CD14-positive monocyte (primary cell): ENCODE data around the gene UGT1A3. TPM values are rescaled to one million over a fixed set of nuclear protein-coding genes. Genes with fewer than 3 reads are reported as not detected.

Source experiments
- DNase-seq, 3 donors: peaks; one replicate each; pipeline ENCODE4 v3.0.0-alpha.2; 2011 to 2022
- H2AFZ ChIP-seq: 2 replicates; pipeline ENCODE4 v1.6.0; 2012; ENCODE audit warnings: mild to moderate bottlenecking, low read depth, low read length, inconsistent platforms; ENCODE audit not compliant: insufficient read depth, poor library complexity, severe bottlenecking
- H3K27ac ChIP-seq, 2 donors: 1 replicate in 1 of 2; 2 replicates in 1 of 2; pipeline ENCODE4 v1.5.1; 2012 to 2013; ENCODE audit warnings: low read length in 2 of 2, control low read depth in 1 of 2, inconsistent platforms in 1 of 2, low read depth in 1 of 2, mild to moderate bottlenecking in 1 of 2
- H3K27me3 ChIP-seq, 2 donors: one replicate each; pipeline versions ENCODE4 v1.6.0 to v1.6.1; 2011 to 2013; ENCODE audit warnings: low read length in 2 of 2; ENCODE audit not compliant: control insufficient read depth in 2 of 2, insufficient read depth in 2 of 2
- H3K36me3 ChIP-seq, 2 donors: replicated peaks in 1 of 2; 1 replicate in 1 of 2; 2 replicates in 1 of 2; pipeline versions ENCODE4 v1.5.1 to v1.6.1; 2012 to 2013; ENCODE audit warnings: low read length in 2 of 2, control low read depth in 1 of 2, inconsistent platforms in 1 of 2, mild to moderate bottlenecking in 1 of 2; ENCODE audit not compliant: insufficient read depth in 2 of 2, control insufficient read depth in 1 of 2
- H3K4me1 ChIP-seq, 2 donors: 1 replicate in 1 of 2; 2 replicates in 1 of 2; pipeline versions ENCODE4 v1.5.1 to v1.6.1; 2012 to 2013; ENCODE audit warnings: low read length in 2 of 2, control low read depth in 1 of 2, inconsistent platforms in 1 of 2, mild to moderate bottlenecking in 1 of 2, moderate library complexity in 1 of 2; ENCODE audit not compliant: insufficient read depth in 2 of 2, control insufficient read depth in 1 of 2
- H3K4me2 ChIP-seq: replicated peaks from 2 replicates; pipeline ENCODE3; 2012; ENCODE audit warnings: low read length, moderate library complexity, mild to moderate bottlenecking; ENCODE audit not compliant: poor library complexity, severe bottlenecking; ENCODE audit errors: extremely low read depth
- H3K4me3 ChIP-seq, 3 experiments: fragments of 200-600 bp in 1 of 3; sonication (generic) in 1 of 3; replicated peaks in 1 of 3; 1 replicate in 2 of 3; 2 replicates in 1 of 3; pipeline ENCODE4 v1.5.1; 2011 to 2013; ENCODE audit warnings: low read length in 3 of 3, mild to moderate bottlenecking in 3 of 3, control low read depth in 2 of 3, low read depth in 2 of 3, inconsistent platforms in 1 of 3, moderate library complexity in 1 of 3
- H3K79me2 ChIP-seq: 2 replicates; pipeline ENCODE4 v1.6.0; 2012; ENCODE audit warnings: mild to moderate bottlenecking, control low read depth, inconsistent platforms, low read length, moderate library complexity; ENCODE audit not compliant: insufficient read depth
- H3K9ac ChIP-seq: 2 replicates; pipeline ENCODE4 v1.6.0; 2017; ENCODE audit warnings: low read length, mild to moderate bottlenecking; ENCODE audit not compliant: insufficient read depth, poor library complexity, severe bottlenecking
- H3K9me3 ChIP-seq, 2 donors: replicated peaks in 1 of 2; 1 replicate in 1 of 2; 2 replicates in 1 of 2; pipeline versions ENCODE4 v1.5.1 to v1.6.1; 2012 to 2013; ENCODE audit warnings: low read length in 2 of 2, control low read depth in 1 of 2; ENCODE audit not compliant: control insufficient read depth in 1 of 2, insufficient read depth in 1 of 2
- H4K20me1 ChIP-seq: 2 replicates; pipeline ENCODE4 v1.6.0; 2012; ENCODE audit warnings: mild to moderate bottlenecking, low read length, control low read depth, moderate library complexity; ENCODE audit not compliant: insufficient read depth
- H3K27ac Mint-ChIP-seq, 7 donors: one replicate each; pipeline ENCODE4 v1.8.0; 2020; ENCODE audit warnings: mild to moderate bottlenecking in 7 of 7, mixed read lengths in 7 of 7, moderate library complexity in 6 of 7, inconsistent platforms in 2 of 7
- H3K27me3 Mint-ChIP-seq, 3 donors: one replicate each; pipeline ENCODE4 v1.8.0; 2021 to 2022; ENCODE audit warnings: low read depth in 3 of 3, mild to moderate bottlenecking in 3 of 3, mixed read lengths in 3 of 3, moderate library complexity in 3 of 3, inconsistent platforms in 1 of 3
- H3K36me3 Mint-ChIP-seq, 2 donors: one replicate each; pipeline ENCODE4 v1.8.0; 2020; ENCODE audit warnings: mixed read lengths in 2 of 2, inconsistent platforms in 1 of 2, mild to moderate bottlenecking in 1 of 2
- H3K4me1 Mint-ChIP-seq: one replicate; pipeline ENCODE4 v1.8.0; 2020; ENCODE audit warnings: mild to moderate bottlenecking, mixed read lengths
- H3K4me3 Mint-ChIP-seq, 2 donors: one replicate each; pipeline ENCODE4 v1.8.0; 2020; ENCODE audit warnings: mild to moderate bottlenecking in 2 of 2, mixed read lengths in 2 of 2, moderate library complexity in 1 of 2
- H3K9me3 Mint-ChIP-seq, 7 donors: one replicate each; pipeline ENCODE4 v1.8.0; 2020 to 2022; ENCODE audit warnings: mixed read lengths in 7 of 7, mild to moderate bottlenecking in 6 of 7, moderate library complexity in 6 of 7, inconsistent platforms in 2 of 7
- WGBS: methylation state at CpG from one replicate; pipeline ENCODE4 v1.1.5; 2013; ENCODE audit warnings: missing lambda C conversion rate; ENCODE audit not compliant: insufficient coverage; 5-methylcytosine and 5-hydroxymethylcytosine counted together
- intact Hi-C, 2 donors: fragments of 100-400 bp; cut with micrococcal nuclease; formaldehyde crosslinking; loops; one replicate each; pipeline versions ENCODE4 v1.15.0 to v1.15.1; 2023
- polyA plus RNA-seq, 3 donors: library from polyadenylated mRNA; depleted of rRNA in 1 of 3; unstranded in 2 of 3; stranded (reverse) in 1 of 3; fragments of 300-500 nt in 2 of 3; fragments of >200 nt in 1 of 3; fragmentation: Illumina TruSeq in 2 of 3; gene quantifications; 1 replicate in 2 of 3; 2 replicates in 1 of 3; pipeline ENCODE4 v1.2.3, GENCODE V29; 2012 to 2021
- TF ChIP-seq, protein P1 (sequence below): fragments of 200-600 bp; IDR thresholded peaks from one replicate; pipeline ENCODE4 v1.8.0; 2022; ENCODE audit warnings: antibody characterized with exemption, mild to moderate bottlenecking

The UGT1A3 gene
- polyA plus RNA-seq, 3 donors, result not detected

DNA sequence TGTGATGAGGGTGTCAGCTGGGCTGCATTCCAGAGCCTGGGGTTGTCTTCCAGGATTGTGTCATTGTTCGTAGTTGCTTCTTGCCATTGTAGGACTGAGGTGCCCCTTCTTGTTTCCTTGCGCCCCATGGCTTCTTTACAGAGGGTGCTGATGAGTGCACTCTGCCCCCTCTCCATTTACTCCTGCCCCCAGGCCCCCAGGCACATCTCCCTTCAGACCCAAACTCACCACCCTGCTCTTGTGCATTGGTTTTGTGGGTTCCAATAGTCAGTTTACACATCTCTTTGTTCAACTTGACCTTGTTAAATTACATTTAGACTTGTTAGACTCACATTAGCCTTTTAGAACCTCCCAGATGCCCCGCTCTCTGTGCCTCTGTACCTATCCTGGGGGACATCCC, 92.4 kb downstream of the UGT1A3 start:
- Mint-ChIP-seq H3K4me3 (no peak overlapping the region), H3K4me1 (peaks cover 7% of the 10 kb centered on the region), H3K27ac (no peak overlapping the region), H3K9me3 (peaks cover 0 to 3% (median 0%) of the 10 kb centered on the region in 7 donors), H3K27me3 (peaks cover 2 to 6% (median 2%) of the 10 kb centered on the region in 3 donors), H3K36me3 (no peaks in the 10 kb centered on the region)
- no peak for DNase-seq
- H3K79me2 ChIP-seq, result no peaks in the 10 kb centered on the region
- WGBS, result 83% methylated on average over 1 of the region's 3 CpGs
- H3K27me3 ChIP-seq, result no peaks in the 10 kb centered on the region
- TF ChIP-seq, protein P1, sequence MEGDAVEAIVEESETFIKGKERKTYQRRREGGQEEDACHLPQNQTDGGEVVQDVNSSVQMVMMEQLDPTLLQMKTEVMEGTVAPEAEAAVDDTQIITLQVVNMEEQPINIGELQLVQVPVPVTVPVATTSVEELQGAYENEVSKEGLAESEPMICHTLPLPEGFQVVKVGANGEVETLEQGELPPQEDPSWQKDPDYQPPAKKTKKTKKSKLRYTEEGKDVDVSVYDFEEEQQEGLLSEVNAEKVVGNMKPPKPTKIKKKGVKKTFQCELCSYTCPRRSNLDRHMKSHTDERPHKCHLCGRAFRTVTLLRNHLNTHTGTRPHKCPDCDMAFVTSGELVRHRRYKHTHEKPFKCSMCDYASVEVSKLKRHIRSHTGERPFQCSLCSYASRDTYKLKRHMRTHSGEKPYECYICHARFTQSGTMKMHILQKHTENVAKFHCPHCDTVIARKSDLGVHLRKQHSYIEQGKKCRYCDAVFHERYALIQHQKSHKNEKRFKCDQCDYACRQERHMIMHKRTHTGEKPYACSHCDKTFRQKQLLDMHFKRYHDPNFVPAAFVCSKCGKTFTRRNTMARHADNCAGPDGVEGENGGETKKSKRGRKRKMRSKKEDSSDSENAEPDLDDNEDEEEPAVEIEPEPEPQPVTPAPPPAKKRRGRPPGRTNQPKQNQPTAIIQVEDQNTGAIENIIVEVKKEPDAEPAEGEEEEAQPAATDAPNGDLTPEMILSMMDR, result no peak
- H3K27ac ChIP-seq, result no peak overlapping the region
- peaks cover 4 to 8% of the 10 kb centered on the region in 2 donors for H3K4me1 ChIP-seq
- H3K9ac ChIP-seq, result no peak overlapping the region
- H3K36me3 ChIP-seq, result no peaks in the 10 kb centered on the region
- H3K9me3 ChIP-seq, result no peaks in the 10 kb centered on the region
- no peak overlapping the region for H3K4me3 ChIP-seq
- no peak overlapping the region for H2AFZ ChIP-seq
- no peak overlapping the region for H3K4me2 ChIP-seq
- intact Hi-C loops, result no loop called here
- no peaks in the 10 kb centered on the region for H4K20me1 ChIP-seq

GRCh38 chr2:233821709-233822100, 92.9 kb downstream of the UGT1A3 start:
- Histone ChIP-seq H4K20me1 (no peaks in the 10 kb centered on the region), H3K9me3 (no peaks in the 10 kb centered on the region), H3K27me3 (no peaks in the 10 kb centered on the region), H3K9ac (no peak overlapping the region), H3K36me3 (no peaks in the 10 kb centered on the region), H3K4me3 (no peak overlapping the region), H3K27ac (no peak overlapping the region), H3K79me2 (no peaks in the 10 kb centered on the region), H3K4me1 (peaks cover 4 to 8% of the 10 kb centered on the region in 2 donors), H2AFZ (no peak overlapping the region), H3K4me2 (no peak overlapping the region)
- no peaks in the 10 kb centered on the region for H3K36me3 Mint-ChIP-seq
- no peak overlapping the region for H3K4me3 Mint-ChIP-seq
- peaks cover 3 to 6% (median 3%) of the 10 kb centered on the region in 3 donors for H3K27me3 Mint-ChIP-seq
- WGBS, result 100% methylated on average over 3 of the region's 8 CpGs
- H3K4me1 Mint-ChIP-seq, result peaks cover 7% of the 10 kb centered on the region
- H3K27ac Mint-ChIP-seq, result no peak overlapping the region
- H3K9me3 Mint-ChIP-seq, result peaks cover 0 to 6% (median 0%) of the 10 kb centered on the region in 7 donors
- TF ChIP-seq, protein P1, result no peak
- no peak for DNase-seq
- intact Hi-C loops, result no loop called here
